NB4 (cell line): ENCODE data around the gene HIPK1.

Experiments used
- POLR2A ChIP-seq: IDR thresholded peaks from 2 replicates; pipeline ENCODE4 v1.6.1; 2011; ENCODE audit warnings: mild to moderate bottlenecking; ENCODE audit not compliant: insufficient read length; ENCODE audit errors: extremely low read depth
- TF ChIP-seq, protein P1 (sequence below): IDR thresholded peaks from one replicate; pipeline ENCODE4 v1.5.1; 2012; ENCODE audit warnings: low read depth, low read length

DNA sequence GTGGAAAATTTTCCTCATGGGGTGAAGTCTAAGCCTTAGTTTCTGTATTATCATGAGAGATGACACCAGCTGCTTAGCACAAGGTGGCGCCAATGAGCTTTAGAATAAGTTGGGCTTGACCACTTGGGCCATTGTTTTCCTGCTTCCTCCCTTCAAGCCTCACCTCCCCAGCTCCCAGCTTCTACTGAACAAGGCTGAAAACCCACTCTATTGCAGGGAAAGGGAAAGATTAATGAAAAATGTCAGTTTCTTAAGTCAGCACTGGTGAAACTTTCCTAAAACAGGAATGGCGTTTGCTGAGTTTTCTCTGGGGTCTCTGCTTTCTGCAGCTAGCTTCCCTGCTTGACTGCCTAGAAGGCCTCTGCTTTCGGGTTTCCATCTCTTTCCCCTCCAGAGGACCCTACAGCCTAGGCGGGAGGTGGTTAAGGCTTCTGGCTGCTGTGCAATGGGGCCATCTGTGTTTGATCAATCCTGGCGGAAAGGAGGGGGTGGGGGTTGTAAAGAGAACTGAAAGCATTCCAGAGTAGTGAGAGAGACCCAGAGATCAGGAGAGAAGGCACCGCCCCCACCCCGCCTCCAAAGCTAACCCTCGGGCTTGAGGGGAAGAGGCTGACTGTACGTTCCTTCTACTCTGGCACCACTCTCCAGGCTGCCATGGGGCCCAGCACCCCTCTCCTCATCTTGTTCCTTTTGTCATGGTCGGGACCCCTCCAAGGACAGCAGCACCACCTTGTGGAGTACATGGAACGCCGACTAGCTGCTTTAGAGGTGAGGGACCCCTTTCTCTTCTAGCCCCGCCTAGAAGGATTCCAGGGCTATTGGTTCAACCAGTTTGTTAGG lies 50.0 kb downstream of the HIPK1 start, which contains the start of gene OLFML3:
- TF ChIP-seq, protein P1, sequence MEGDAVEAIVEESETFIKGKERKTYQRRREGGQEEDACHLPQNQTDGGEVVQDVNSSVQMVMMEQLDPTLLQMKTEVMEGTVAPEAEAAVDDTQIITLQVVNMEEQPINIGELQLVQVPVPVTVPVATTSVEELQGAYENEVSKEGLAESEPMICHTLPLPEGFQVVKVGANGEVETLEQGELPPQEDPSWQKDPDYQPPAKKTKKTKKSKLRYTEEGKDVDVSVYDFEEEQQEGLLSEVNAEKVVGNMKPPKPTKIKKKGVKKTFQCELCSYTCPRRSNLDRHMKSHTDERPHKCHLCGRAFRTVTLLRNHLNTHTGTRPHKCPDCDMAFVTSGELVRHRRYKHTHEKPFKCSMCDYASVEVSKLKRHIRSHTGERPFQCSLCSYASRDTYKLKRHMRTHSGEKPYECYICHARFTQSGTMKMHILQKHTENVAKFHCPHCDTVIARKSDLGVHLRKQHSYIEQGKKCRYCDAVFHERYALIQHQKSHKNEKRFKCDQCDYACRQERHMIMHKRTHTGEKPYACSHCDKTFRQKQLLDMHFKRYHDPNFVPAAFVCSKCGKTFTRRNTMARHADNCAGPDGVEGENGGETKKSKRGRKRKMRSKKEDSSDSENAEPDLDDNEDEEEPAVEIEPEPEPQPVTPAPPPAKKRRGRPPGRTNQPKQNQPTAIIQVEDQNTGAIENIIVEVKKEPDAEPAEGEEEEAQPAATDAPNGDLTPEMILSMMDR = peak; percentile 61
- TF ChIP-seq POLR2A = no peak
